ENCODE measurements around the gene REST.

Gene REST, protein sequence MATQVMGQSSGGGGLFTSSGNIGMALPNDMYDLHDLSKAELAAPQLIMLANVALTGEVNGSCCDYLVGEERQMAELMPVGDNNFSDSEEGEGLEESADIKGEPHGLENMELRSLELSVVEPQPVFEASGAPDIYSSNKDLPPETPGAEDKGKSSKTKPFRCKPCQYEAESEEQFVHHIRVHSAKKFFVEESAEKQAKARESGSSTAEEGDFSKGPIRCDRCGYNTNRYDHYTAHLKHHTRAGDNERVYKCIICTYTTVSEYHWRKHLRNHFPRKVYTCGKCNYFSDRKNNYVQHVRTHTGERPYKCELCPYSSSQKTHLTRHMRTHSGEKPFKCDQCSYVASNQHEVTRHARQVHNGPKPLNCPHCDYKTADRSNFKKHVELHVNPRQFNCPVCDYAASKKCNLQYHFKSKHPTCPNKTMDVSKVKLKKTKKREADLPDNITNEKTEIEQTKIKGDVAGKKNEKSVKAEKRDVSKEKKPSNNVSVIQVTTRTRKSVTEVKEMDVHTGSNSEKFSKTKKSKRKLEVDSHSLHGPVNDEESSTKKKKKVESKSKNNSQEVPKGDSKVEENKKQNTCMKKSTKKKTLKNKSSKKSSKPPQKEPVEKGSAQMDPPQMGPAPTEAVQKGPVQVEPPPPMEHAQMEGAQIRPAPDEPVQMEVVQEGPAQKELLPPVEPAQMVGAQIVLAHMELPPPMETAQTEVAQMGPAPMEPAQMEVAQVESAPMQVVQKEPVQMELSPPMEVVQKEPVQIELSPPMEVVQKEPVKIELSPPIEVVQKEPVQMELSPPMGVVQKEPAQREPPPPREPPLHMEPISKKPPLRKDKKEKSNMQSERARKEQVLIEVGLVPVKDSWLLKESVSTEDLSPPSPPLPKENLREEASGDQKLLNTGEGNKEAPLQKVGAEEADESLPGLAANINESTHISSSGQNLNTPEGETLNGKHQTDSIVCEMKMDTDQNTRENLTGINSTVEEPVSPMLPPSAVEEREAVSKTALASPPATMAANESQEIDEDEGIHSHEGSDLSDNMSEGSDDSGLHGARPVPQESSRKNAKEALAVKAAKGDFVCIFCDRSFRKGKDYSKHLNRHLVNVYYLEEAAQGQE

GRCh38 chr4:56907489-56908205, at the start of gene REST:
TSS of gene REST (plus strand) at chr4:56907900. CDS start at chr4:56910639, 2,739 bp downstream.
- H3K27ac ChIP-seq: peak within 1 kb of the TSS; percentile 83; the same call in 1 of the 2 replicates
- H3K4me3 ChIP-seq: peak within 1 kb of the TSS; percentile 90
- H3K36me3 ChIP-seq (ENCODE audit: insufficient read depth, low read length): peaks cover 17% of the 10 kb centered on the region; the same call in 1 of the 2 replicates
- H3K9me3 ChIP-seq (ENCODE audit: low read depth, low read length): no peaks in the 10 kb centered on the region
- no peak for DNase-seq (ENCODE audit: low read depth, low spot score)
- H3K9ac ChIP-seq (ENCODE audit: insufficient read length): peak within 1 kb of the TSS; percentile 88
- TF ChIP-seq POLR2AphosphoS5 (IDR thresholded peaks at IDR 0.05; ENCODE audit: borderline replicate concordance, low read depth, low read length) (peak; percentile 36; the same call in 1 of the 2 replicates), EZH2 (IDR thresholded peaks at IDR 0.05) (no peak)

- Histone ChIP-seq H3K36me3 (ENCODE audit: insufficient read depth, low read length) (no peaks in the 10 kb centered on the region), H3K4me3 (no peak overlapping the region), H3K27ac (no peak overlapping the region), H3K9ac (ENCODE audit: insufficient read length) (no peak overlapping the region), H3K9me3 (ENCODE audit: low read depth, low read length) (no peaks in the 10 kb centered on the region)
- no peak for TF ChIP-seq POLR2AphosphoS5 (IDR thresholded peaks at IDR 0.05; ENCODE audit: borderline replicate concordance, low read depth, low read length)
- no peak for TF ChIP-seq EZH2 (IDR thresholded peaks at IDR 0.05)
- no peak for TF ChIP-seq FOXP2 (optimal IDR thresholded peaks at IDR 0.05; ENCODE audit: control extremely low read depth, extremely low read length, insufficient read depth)
- no peak for DNase-seq (ENCODE audit: low read depth, low spot score)
These were observed 47.9 kb upstream of the REST start for GRCh38 chr4:56859841-56860240.

DNA sequence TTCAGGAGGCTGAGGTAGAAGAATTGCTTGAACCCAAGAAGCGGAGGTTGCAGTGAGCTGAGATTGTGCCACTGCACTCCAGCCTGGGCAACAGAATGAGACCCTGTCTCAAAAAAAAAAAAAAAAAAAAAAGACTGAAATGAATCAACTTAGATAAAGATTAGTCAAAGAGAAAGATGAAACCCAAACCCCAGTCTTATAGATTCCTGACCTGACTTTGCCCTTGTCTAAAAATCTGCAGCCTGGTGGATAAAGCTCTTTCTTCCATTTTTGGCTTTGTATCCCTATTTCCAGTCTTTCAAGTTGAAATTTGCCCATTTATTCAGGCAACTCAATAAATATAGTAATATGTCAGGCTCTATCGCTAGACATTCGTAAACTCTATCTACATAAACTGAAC, 46.9 kb upstream of the REST start:
- no peak overlapping the region for H3K4me3 ChIP-seq
- H3K9me3 ChIP-seq (ENCODE audit: low read depth, low read length): no peaks in the 10 kb centered on the region
- DNase-seq (ENCODE audit: low read depth, low spot score): no peak
- no peak overlapping the region for H3K27ac ChIP-seq
- no peaks in the 10 kb centered on the region for H3K36me3 ChIP-seq (ENCODE audit: insufficient read depth, low read length)
- H3K9ac ChIP-seq (ENCODE audit: insufficient read length): no peak overlapping the region
- TF ChIP-seq FOXP2 (optimal IDR thresholded peaks at IDR 0.05; ENCODE audit: control extremely low read depth, extremely low read length, insufficient read depth): no peak
- TF ChIP-seq POLR2AphosphoS5 (IDR thresholded peaks at IDR 0.05; ENCODE audit: borderline replicate concordance, low read depth, low read length): no peak
- no peak for TF ChIP-seq EZH2 (IDR thresholded peaks at IDR 0.05)

GRCh38 chr4:56861360-56861759, 46.3 kb upstream of the REST start:
- H3K27ac ChIP-seq: no peak overlapping the region
- no peak for DNase-seq (ENCODE audit: low read depth, low spot score)
- TF ChIP-seq POLR2AphosphoS5 (IDR thresholded peaks at IDR 0.05; ENCODE audit: borderline replicate concordance, low read depth, low read length) (no peak), EZH2 (IDR thresholded peaks at IDR 0.05) (no peak), FOXP2 (optimal IDR thresholded peaks at IDR 0.05; ENCODE audit: control extremely low read depth, extremely low read length, insufficient read depth) (no peak)
- no peak overlapping the region for H3K9ac ChIP-seq (ENCODE audit: insufficient read length)
- H3K36me3 ChIP-seq (ENCODE audit: insufficient read depth, low read length): no peaks in the 10 kb centered on the region
- no peak overlapping the region for H3K4me3 ChIP-seq
- no peaks in the 10 kb centered on the region for H3K9me3 ChIP-seq (ENCODE audit: low read depth, low read length)

GRCh38 chr4:56863441-56864139, 44.1 kb upstream of the REST start:
- Histone ChIP-seq H3K9me3 (ENCODE audit: low read depth, low read length) (no peaks in the 10 kb centered on the region), H3K27ac (no peak overlapping the region), H3K9ac (ENCODE audit: insufficient read length) (no peak overlapping the region), H3K4me3 (no peak overlapping the region), H3K36me3 (ENCODE audit: insufficient read depth, low read length) (no peaks in the 10 kb centered on the region)
- no peak for DNase-seq (ENCODE audit: low read depth, low spot score)
- TF ChIP-seq FOXP2 (optimal IDR thresholded peaks at IDR 0.05; ENCODE audit: control extremely low read depth, extremely low read length, insufficient read depth): no peak
- TF ChIP-seq EZH2 (IDR thresholded peaks at IDR 0.05): no peak
- no peak for TF ChIP-seq POLR2AphosphoS5 (IDR thresholded peaks at IDR 0.05; ENCODE audit: borderline replicate concordance, low read depth, low read length)

DNA sequence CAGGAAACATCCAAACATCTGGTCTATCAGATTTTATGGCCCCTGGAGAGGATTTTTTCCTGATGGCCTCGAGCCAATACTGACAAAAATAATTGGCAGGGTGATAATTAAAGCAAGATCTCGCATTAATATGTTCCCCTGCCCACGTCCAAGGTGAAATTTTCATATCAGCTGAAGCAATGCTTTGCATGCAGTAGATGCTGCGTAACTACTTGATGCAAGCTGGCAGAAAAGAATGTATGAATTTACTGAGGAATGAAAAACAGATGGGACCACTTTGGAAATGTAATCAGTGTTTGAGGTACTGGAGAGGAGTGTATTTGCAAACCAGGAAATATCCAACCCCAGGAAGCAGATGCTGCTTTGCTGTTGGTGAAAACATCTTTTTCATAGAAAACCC, 36.8 kb upstream of the REST start:
- Histone ChIP-seq H3K27ac (peak overlapping the region; percentile 90), H3K36me3 (ENCODE audit: insufficient read depth, low read length) (no peaks in the 10 kb centered on the region), H3K9me3 (ENCODE audit: low read depth, low read length) (no peaks in the 10 kb centered on the region), H3K9ac (ENCODE audit: insufficient read length) (peak overlapping the region; percentile 19), H3K4me3 (peak overlapping the region; percentile 73)
- peak; percentile 93 for DNase-seq (ENCODE audit: low read depth, low spot score)
- TF ChIP-seq FOXP2 (optimal IDR thresholded peaks at IDR 0.05; ENCODE audit: control extremely low read depth, extremely low read length, insufficient read depth) (peak; percentile 61), POLR2AphosphoS5 (IDR thresholded peaks at IDR 0.05; ENCODE audit: borderline replicate concordance, low read depth, low read length) (peak; percentile 36; the same call in 1 of the 2 replicates), EZH2 (IDR thresholded peaks at IDR 0.05) (no peak)

- Histone ChIP-seq H3K4me3 (peak overlapping the region; percentile 73), H3K36me3 (ENCODE audit: insufficient read depth, low read length) (no peaks in the 10 kb centered on the region)
These were observed 36.3 kb upstream of the REST start for GRCh38 chr4:56871371-56871866.

More at GRCh38 chr4:56871371-56871866, 36.3 kb upstream of the REST start:
- Histone ChIP-seq H3K9me3 (ENCODE audit: low read depth, low read length) (no peaks in the 10 kb centered on the region), H3K27ac (peak overlapping the region; percentile 90), H3K9ac (ENCODE audit: insufficient read length) (peak overlapping the region; percentile 19)
- no peak for TF ChIP-seq EZH2 (IDR thresholded peaks at IDR 0.05)
- no peak for TF ChIP-seq POLR2AphosphoS5 (IDR thresholded peaks at IDR 0.05; ENCODE audit: borderline replicate concordance, low read depth, low read length)
- TF ChIP-seq FOXP2 (optimal IDR thresholded peaks at IDR 0.05; ENCODE audit: control extremely low read depth, extremely low read length, insufficient read depth): no peak
- DNase-seq (ENCODE audit: low read depth, low spot score): no peak
